Dermis microvascular lymphatic vessel endothelial cell (primary cell): Measurements from ENCODE around the gene FGF13. TPM values are rescaled to one million over a fixed set of nuclear protein-coding genes. Genes with fewer than 3 reads are reported as not detected.

Source experiments
- DNase-seq, 2 donors: peaks; one replicate each; pipeline versions ENCODE4 v3.0.0 to v3.0.0-alpha.2; 2010; ENCODE audit warnings: low read depth in 2 of 2
- total RNA-seq: library from RNA; depleted of rRNA; stranded (reverse); fragments of >200 nt; gene quantifications from 2 replicates; pipeline ENCODE4 v1.2.1, GENCODE V29; 2014

The FGF13 gene
- total RNA-seq, 1 donor from 2014 or later, result 20.4 TPM

DNA sequence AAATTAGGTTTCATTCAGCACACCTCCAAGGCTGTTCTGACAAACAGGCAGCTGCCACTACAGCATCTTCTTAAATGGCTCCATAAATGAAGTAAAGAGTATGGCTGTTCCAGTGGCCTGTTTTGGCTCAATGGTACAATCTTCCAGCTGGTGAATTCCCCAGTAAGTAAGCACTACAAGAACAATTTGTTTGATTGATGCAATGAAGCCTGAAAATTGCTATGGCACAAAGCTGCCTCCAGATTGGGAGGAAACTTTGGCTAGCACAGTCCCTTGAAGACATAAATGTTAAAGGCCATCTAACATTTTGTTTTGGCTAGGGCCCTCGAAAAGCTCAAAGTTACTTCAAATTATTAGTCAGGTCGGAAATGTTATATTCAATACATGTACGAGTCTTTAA, 47.5 kb downstream of the FGF13 start:
- DNase-seq, result no peak

DNA sequence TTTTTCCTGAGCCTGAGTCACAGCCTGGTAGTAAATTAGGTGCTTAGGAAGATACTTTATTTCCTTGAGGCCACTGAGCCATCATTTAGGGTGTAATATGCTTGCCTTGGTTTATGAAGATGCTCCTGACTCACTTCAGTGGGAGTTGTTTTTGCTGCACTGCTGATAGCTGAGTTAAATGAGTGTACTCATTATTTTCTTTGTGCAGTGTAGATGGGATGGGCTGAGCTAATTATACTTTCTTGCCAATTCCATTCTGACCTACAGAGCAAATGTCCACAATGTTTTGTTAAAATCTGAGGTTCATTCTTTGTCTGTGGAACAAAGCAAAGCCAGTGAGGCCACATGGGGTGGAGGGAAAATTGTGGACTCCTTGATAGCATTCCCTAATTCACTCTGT, 60.0 kb downstream of the FGF13 start:
- no peak for DNase-seq

DNA sequence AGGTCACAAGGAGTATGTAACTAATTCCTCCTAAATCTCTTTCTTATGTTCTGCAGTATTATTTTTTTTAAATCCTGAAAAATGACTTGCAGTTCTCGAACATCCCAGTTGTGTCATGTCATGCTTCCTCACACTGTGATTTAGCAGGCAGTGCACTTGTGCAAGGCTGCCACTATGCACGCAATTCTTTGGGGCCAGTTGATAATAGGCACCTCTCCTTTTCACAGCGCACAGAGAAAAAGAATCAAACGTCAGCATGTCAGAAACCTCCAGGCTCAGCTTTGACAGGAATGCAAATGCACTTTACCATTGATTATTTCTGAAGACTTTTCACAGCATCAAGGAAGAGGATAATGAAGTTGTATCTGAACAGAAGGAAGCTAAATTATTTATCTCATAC, 62.9 kb downstream of the FGF13 start:
- no peak for DNase-seq

DNA sequence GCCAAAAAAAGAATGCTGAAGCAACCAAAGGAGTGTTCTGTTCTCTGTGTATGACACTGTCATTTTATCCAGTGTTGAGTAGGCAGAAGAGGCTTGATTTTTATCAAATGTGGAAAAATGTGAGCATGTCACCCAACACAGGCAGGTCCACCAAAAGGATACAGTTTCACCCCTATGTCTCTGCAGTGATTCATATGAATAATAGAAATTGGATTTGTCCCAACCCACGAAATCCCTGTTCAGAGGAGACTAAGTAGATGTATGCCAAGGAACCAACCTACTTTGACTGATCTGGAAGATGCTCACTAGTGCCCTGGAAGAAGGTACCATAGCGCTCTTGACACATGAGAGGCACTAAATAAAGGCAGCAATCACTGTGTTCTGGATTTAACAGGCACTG, 72.5 kb downstream of the FGF13 start:
- DNase-seq, result no peak
